CD4-positive, alpha-beta memory T cell (primary cell): Measurements from ENCODE around the gene SERP2. TPM values are rescaled to one million over a fixed set of nuclear protein-coding genes. Genes with fewer than 3 reads are reported as not detected.

Experiments used
- CTCF ChIA-PET: fragments of 350-600 bp; sonication (Branson Sonifier 250); formaldehyde crosslinking; loops from one replicate; lab custom pipeline; 2021; ENCODE audit warnings: inconsistent platforms; ENCODE audit not compliant: partially characterized antibody; lab: Charles Lee
- POLR2A ChIA-PET: fragments of 350-600 bp; sonication (Branson Sonifier 250); formaldehyde crosslinking; loops from one replicate; lab custom pipeline; 2021; ENCODE audit not compliant: partially characterized antibody; lab: Charles Lee
- DNase-seq, 5 donors: peaks; one replicate each; pipeline versions ENCODE4 v3.0.0 to v3.0.0-alpha.2; 2020 to 2022; ENCODE audit warnings: mixed read lengths in 1 of 5
- H3K27ac ChIP-seq: one replicate; pipeline ENCODE4 v1.7.0; 2013; ENCODE audit warnings: low read depth, low read length
- H3K27me3 ChIP-seq: 2 replicates; pipeline ENCODE4 v1.7.0; 2013; ENCODE audit warnings: mild to moderate bottlenecking, low read length, moderate library complexity; ENCODE audit not compliant: insufficient read depth
- H3K36me3 ChIP-seq: 2 replicates; pipeline ENCODE4 v1.7.0; 2013; ENCODE audit warnings: mild to moderate bottlenecking, low read length, moderate library complexity; ENCODE audit not compliant: insufficient read depth
- H3K4me1 ChIP-seq: 2 replicates; pipeline ENCODE4 v1.7.0; 2013; ENCODE audit warnings: mild to moderate bottlenecking, low read length, moderate library complexity; ENCODE audit not compliant: insufficient read depth
- H3K4me3 ChIP-seq, 2 donors: one replicate each; pipeline ENCODE4 v1.7.0; 2013; ENCODE audit warnings: low read length in 2 of 2, mild to moderate bottlenecking in 1 of 2
- H3K9me3 ChIP-seq, 2 donors: one replicate each; pipeline ENCODE4 v1.7.0; 2013; ENCODE audit warnings: low read length in 2 of 2, control low read depth in 1 of 2; ENCODE audit not compliant: control insufficient read depth in 1 of 2
- H3K27ac Mint-ChIP-seq, 7 donors: one replicate each; pipeline ENCODE4 v1.8.0; 2020 to 2021; ENCODE audit warnings: mixed read lengths in 7 of 7, mild to moderate bottlenecking in 6 of 7, inconsistent platforms in 3 of 7, moderate library complexity in 3 of 7
- H3K27me3 Mint-ChIP-seq, 2 donors: one replicate each; pipeline ENCODE4 v1.8.0; 2020 to 2021; ENCODE audit warnings: mixed read lengths in 2 of 2
- H3K36me3 Mint-ChIP-seq, 2 donors: one replicate each; pipeline ENCODE4 v1.8.0; 2020 to 2021; ENCODE audit warnings: mixed read lengths in 2 of 2, inconsistent platforms in 1 of 2, mild to moderate bottlenecking in 1 of 2
- H3K4me1 Mint-ChIP-seq, 4 donors: one replicate each; pipeline ENCODE4 v1.8.0; 2020 to 2021; ENCODE audit warnings: mixed read lengths in 4 of 4, mild to moderate bottlenecking in 1 of 4
- H3K4me3 Mint-ChIP-seq, 8 donors: one replicate each; pipeline ENCODE4 v1.8.0; 2020 to 2021; ENCODE audit warnings: mixed read lengths in 8 of 8, mild to moderate bottlenecking in 7 of 8, moderate library complexity in 6 of 8, inconsistent platforms in 3 of 8
- H3K9me3 Mint-ChIP-seq, 8 donors: one replicate each; pipeline ENCODE4 v1.8.0; 2020 to 2021; ENCODE audit warnings: mixed read lengths in 8 of 8, mild to moderate bottlenecking in 5 of 8, inconsistent platforms in 3 of 8, moderate library complexity in 1 of 8
- intact Hi-C: fragments of 100-400 bp; cut with micrococcal nuclease; formaldehyde crosslinking; loops from one replicate; pipeline ENCODE4 v1.15.1; 2023
- polyA plus RNA-seq, 2 donors: library from polyadenylated mRNA; unstranded; fragments of 300-500 nt; fragmentation: Illumina TruSeq; gene quantifications; one replicate each; pipeline ENCODE4 v1.2.3, GENCODE V29; 2021
- total RNA-seq, 2 experiments: library from RNA; stranded (reverse); gene quantifications; one replicate each; pipeline ENCODE4 v1.2.3, GENCODE V29; 2021

The SERP2 gene
- total and polyA plus RNA-seq, 4 experiments from 2014 or later: not detected

DNA sequence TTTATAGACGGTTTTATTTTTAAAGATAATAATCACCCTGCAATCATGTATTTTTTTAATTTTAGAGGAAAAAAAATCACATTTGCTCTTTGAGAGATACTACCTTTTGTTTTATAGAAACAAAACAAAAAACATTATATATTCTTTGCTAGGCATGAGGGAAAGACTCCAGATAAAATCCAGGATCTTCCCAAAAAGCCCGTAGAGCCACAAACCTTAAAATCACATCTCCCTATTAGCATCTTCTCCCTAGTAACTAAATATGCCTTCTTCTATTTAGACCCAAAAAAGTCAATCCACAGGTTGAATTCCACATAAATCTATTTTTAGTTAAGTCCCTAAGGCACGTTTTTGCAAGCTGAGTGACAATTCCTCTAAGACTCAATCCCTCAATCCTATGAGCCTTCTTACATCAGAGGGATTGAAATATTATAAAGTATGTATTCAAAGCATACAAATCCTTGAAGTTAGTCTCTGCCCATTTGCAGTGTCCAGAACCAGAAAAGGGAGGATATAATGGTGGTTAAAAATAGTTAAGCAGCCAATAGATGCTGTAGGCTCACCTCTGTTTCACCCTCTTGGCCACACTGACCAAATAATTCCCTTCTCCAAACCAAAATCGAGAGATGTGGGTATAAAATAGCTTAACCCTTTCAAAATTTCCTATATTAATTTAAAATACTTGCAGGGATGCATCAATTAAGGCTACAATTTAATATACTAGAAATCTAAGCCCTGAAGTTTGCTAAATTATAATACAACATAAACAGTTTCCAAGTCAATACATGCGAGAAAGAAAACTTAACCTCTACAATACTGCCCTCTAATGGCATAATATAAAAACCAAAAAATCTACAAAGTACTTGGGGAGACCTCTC is 64.0 kb downstream of the SERP2 start:
- H3K4me1 Mint-ChIP-seq: peaks cover 15 to 35% (median 22%) of the 10 kb centered on the region in 4 donors
- H3K36me3 Mint-ChIP-seq: peaks cover 10 to 14% of the 10 kb centered on the region in 2 donors
- Histone ChIP-seq H3K4me1 (peaks cover 30% of the 10 kb centered on the region), H3K4me3 (no peak overlapping the region), H3K36me3 (no peaks in the 10 kb centered on the region), H3K27ac (no peak overlapping the region), H3K27me3 (peaks cover 14% of the 10 kb centered on the region), H3K9me3 (no peaks in the 10 kb centered on the region)
- peak overlapping the region in 1 of 7 donors; percentile 80 for H3K27ac Mint-ChIP-seq
- intact Hi-C loops: loop anchor here (1.0 to 2.0 kb wide), 4 partner anchors 33 to 532 kb away; no protein-coding TSS in a partner anchor
- peaks cover 6 to 9% of the 10 kb centered on the region in 2 donors for H3K27me3 Mint-ChIP-seq
- POLR2A ChIA-PET: interaction anchor here (0.8 to 1.6 kb wide), 2 partner anchors 296 to 480 kb away, joined by 3 to 6 read pairs; no protein-coding TSS in a partner anchor
- DNase-seq: peak in 4 of 5 donors; percentile 58 to 66 (median 62)
- H3K9me3 Mint-ChIP-seq: no peaks in the 10 kb centered on the region
- CTCF ChIA-PET: interaction anchor here (0.9 to 5.6 kb wide), 15 partner anchors 10 to 559 kb away, joined by 3 to 68 read pairs (median 4); partner anchors contain the start of genes CCDC122 and LACC1
- peak overlapping the region; percentile 83 to 93 (median 88) for H3K4me3 Mint-ChIP-seq

DNA sequence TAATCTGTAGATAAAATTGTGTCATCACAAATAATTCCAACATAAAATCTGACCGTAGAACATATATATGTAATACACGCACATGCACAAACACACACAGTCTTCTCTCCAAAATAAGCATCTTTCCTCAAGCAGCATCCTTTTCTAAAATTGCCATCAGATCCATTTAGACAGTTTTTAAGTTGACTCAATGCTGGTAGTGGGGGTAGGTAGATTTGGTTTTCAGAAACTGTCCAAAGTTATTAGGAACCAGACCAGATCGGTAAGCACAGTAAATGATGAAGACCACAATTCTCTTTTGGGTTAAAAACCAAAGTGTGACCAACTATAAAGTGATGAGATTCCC is 64.6 kb downstream of the SERP2 start:
- H3K36me3 ChIP-seq: no peaks in the 10 kb centered on the region
- H3K4me3 Mint-ChIP-seq: no peak overlapping the region
- no peak overlapping the region for H3K4me3 ChIP-seq
- DNase-seq: no peak
- H3K27me3 ChIP-seq: peaks cover 14% of the 10 kb centered on the region
- H3K27ac ChIP-seq: no peak overlapping the region
- intact Hi-C loops: loop anchor here (1.0 kb wide), 3 partner anchors 247 to 533 kb away; no protein-coding TSS in a partner anchor
- no peaks in the 10 kb centered on the region for H3K9me3 Mint-ChIP-seq
- ChIA-PET CTCF (interaction anchor here (0.9 to 5.6 kb wide), 11 partner anchors 9 to 559 kb away, joined by 3 to 68 read pairs (median 4); no protein-coding TSS in a partner anchor), POLR2A (interaction anchor here (0.8 kb wide), 1 partner anchor 479 kb away, joined by 3 read pairs; no protein-coding TSS in a partner anchor)
- H3K27me3 Mint-ChIP-seq: peaks cover 6 to 9% of the 10 kb centered on the region in 2 donors
- peaks cover 8 to 10% of the 10 kb centered on the region in 2 donors for H3K36me3 Mint-ChIP-seq
- peaks cover 30% of the 10 kb centered on the region for H3K4me1 ChIP-seq
- H3K9me3 ChIP-seq: no peaks in the 10 kb centered on the region
- H3K27ac Mint-ChIP-seq: peak overlapping the region in 1 of 7 donors; percentile 80
- H3K4me1 Mint-ChIP-seq: peaks cover 15 to 35% (median 22%) of the 10 kb centered on the region in 4 donors

DNA sequence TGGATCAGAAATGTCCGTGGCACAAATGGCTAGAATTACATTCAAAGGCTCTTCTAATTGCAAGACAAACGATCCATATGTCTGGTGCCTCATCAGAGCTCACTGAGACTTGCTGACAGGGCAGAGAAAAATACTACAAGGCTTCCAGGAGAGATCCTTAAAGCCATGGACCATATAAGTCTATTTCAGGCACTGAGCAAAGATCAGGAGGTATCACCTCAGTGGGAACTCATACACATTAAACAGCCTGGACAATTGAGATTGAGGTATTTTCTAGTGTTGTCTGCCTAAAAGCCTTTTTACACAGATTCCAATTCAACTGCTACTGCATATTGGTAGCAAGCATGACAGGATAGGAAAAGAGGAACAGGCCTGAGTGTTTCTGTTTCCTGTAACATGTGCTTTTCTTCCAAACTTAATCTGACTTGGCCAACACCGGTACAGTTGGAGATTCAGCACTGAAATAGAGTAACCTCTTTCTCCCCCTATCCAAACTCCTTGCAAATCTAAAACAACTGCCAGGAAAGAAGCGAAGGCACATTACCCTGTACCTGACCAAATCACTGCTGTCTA is 65.9 kb downstream of the SERP2 start:
- Mint-ChIP-seq H3K9me3 (no peaks in the 10 kb centered on the region), H3K36me3 (peaks cover 2 to 7% of the 10 kb centered on the region in 2 donors), H3K4me3 (no peak overlapping the region), H3K27ac (no peak overlapping the region), H3K4me1 (peaks cover 15 to 35% (median 22%) of the 10 kb centered on the region in 4 donors), H3K27me3 (peaks cover 6 to 9% of the 10 kb centered on the region in 2 donors)
- no peaks in the 10 kb centered on the region for H3K36me3 ChIP-seq
- DNase-seq: no peak
- H3K27ac ChIP-seq: no peak overlapping the region
- H3K4me3 ChIP-seq: no peak overlapping the region
- peaks cover 30% of the 10 kb centered on the region for H3K4me1 ChIP-seq
- no peaks in the 10 kb centered on the region for H3K9me3 ChIP-seq
- CTCF ChIA-PET: interaction anchor here (0.8 to 5.6 kb wide), 11 partner anchors 8 to 538 kb away, joined by 3 to 68 read pairs (median 4); no protein-coding TSS in a partner anchor
- intact Hi-C loops: no loop called here
- POLR2A ChIA-PET: no interaction called here
- H3K27me3 ChIP-seq: peaks cover 14% of the 10 kb centered on the region

GRCh38 chr13:44440046-44440608 is 66.5 kb downstream of the SERP2 start:
- POLR2A ChIA-PET: no interaction called here
- Mint-ChIP-seq H3K9me3 (no peaks in the 10 kb centered on the region), H3K36me3 (peaks cover 0 to 4% of the 10 kb centered on the region in 2 donors), H3K4me1 (peaks cover 15 to 29% (median 19%) of the 10 kb centered on the region in 4 donors), H3K27me3 (peaks cover 6 to 9% of the 10 kb centered on the region in 2 donors), H3K4me3 (no peak overlapping the region), H3K27ac (no peak overlapping the region)
- CTCF ChIA-PET: interaction anchor here (0.6 to 4.5 kb wide), 8 partner anchors 249 to 539 kb away, joined by 3 to 68 read pairs (median 5); no protein-coding TSS in a partner anchor
- Histone ChIP-seq H3K36me3 (no peaks in the 10 kb centered on the region), H3K27me3 (peaks cover 14% of the 10 kb centered on the region), H3K4me1 (peaks cover 25% of the 10 kb centered on the region), H3K9me3 (no peaks in the 10 kb centered on the region), H3K4me3 (no peak overlapping the region), H3K27ac (no peak overlapping the region)
- no peak for DNase-seq
- intact Hi-C loops: no loop called here

Other genes starting within 250 kb of the SERP2 start
- gene TSC22D1, start 202.5 kb downstream of the SERP2 start, total RNA-seq: 10 to 100 TPM; 35.9 to 38.1 TPM
- gene TSC22D1, start 202.5 kb downstream of the SERP2 start, polyA plus RNA-seq: 1 to 10 TPM; 2.6 to 9.7 TPM